GM12878 (cell line): Measurements from ENCODE around the gene RAB36. TPM values are rescaled to one million over a fixed set of nuclear protein-coding genes. Genes with fewer than 3 reads are reported as not detected.

Experiments
- CHD2 ChIP-seq: IDR thresholded peaks from 2 replicates; pipeline ENCODE4 v1.6.1; 2011; ENCODE audit warnings: low read depth, low read length, improper control_type of control experiment, borderline replicate concordance
- CHD4 ChIP-seq: fragments of 200-600 bp; sonication (generic); IDR thresholded peaks from 2 replicates; pipeline ENCODE4 v1.6.1; 2016; ENCODE audit warnings: mild to moderate bottlenecking
- CUX1 ChIP-seq: IDR thresholded peaks from 2 replicates; pipeline ENCODE4 v1.6.1; 2012; ENCODE audit warnings: improper control_type of control experiment, low read depth, low read length; ENCODE audit not compliant: insufficient replicate concordance
- ESRRA ChIP-seq: IDR thresholded peaks from 2 replicates; pipeline ENCODE4 v1.6.1; 2012; ENCODE audit warnings: mild to moderate bottlenecking, low read length, improper control_type of control experiment
- MTA3 ChIP-seq: IDR thresholded peaks from 2 replicates; pipeline ENCODE4 v1.6.1; 2012; ENCODE audit warnings: low read length, inconsistent platforms, borderline replicate concordance
- NFYB ChIP-seq: IDR thresholded peaks from 2 replicates; pipeline ENCODE4 v1.6.1; 2011; ENCODE audit warnings: low read depth, mild to moderate bottlenecking, low read length, improper control_type of control experiment, moderate library complexity; ENCODE audit not compliant: insufficient read depth
- SMAD5 ChIP-seq: IDR thresholded peaks from 2 replicates; pipeline ENCODE4 v1.6.1; 2016; ENCODE audit warnings: antibody characterized with exemption, low read depth
- SMARCA5 ChIP-seq: fragments of 450-650 bp; IDR thresholded peaks from 2 replicates; pipeline ENCODE4 v1.6.1; 2017; ENCODE audit warnings: mild to moderate bottlenecking
- TCF7 ChIP-seq: IDR thresholded peaks from 2 replicates; pipeline ENCODE4 v1.6.1; 2014; ENCODE audit warnings: antibody characterized with exemption, borderline replicate concordance
- WRNIP1 ChIP-seq: IDR thresholded peaks from 2 replicates; pipeline ENCODE4 v1.6.1; 2011; ENCODE audit warnings: low read depth, low read length, improper control_type of control experiment, borderline replicate concordance
- polyA plus RNA-seq, 11 experiments: library from polyadenylated mRNA; depleted of rRNA in 4 of 11; unstranded in 6 of 11; stranded (reverse) in 5 of 11; fragments of >200 nt; fragmentation: Nextera tagmentation in 4 of 11; fragmentation: Illumina TruSeq in 1 of 11; extraction: Ambion mirVana in 4 of 11; extraction: Trizol in 1 of 11; gene quantifications; 1 replicate in 1 of 11; 2 replicates in 10 of 11; pipeline versions ENCODE4 v1.2.1 to v1.2.3, GENCODE V29; 2011 to 2016; ENCODE audit warnings: inconsistent platforms in 2 of 11, missing spikeins in 2 of 11, low read depth in 1 of 11
- total RNA-seq, 4 experiments: library from RNA; depleted of rRNA in 3 of 4; stranded (reverse); fragments of >200 nt in 3 of 4; fragmentation: Illumina TruSeq in 1 of 4; extraction: Trizol in 1 of 4; gene quantifications; 2 replicates each; pipeline versions ENCODE4 v1.2.1 to v1.2.3, GENCODE V29; 2013 to 2021
- TF ChIP-seq, protein P1 (sequence below): IDR thresholded peaks from 2 replicates; pipeline ENCODE4 v1.6.1; 2011; ENCODE audit warnings: borderline replicate concordance, low read depth, mild to moderate bottlenecking, moderate library complexity, low read length; ENCODE audit not compliant: insufficient read depth, poor library complexity, severe bottlenecking
- TF ChIP-seq, protein P2 (sequence below): IDR thresholded peaks from 2 replicates; pipeline ENCODE4 v1.6.1; 2012; ENCODE audit warnings: mild to moderate bottlenecking, low read depth, low read length

The RAB36 gene
- total and polyA plus RNA-seq, 10 of the 15 experiments (the other 5 are each of a cell fraction or from before 2014, with no cell fraction given): 0.31 to 2.7 (median 1.1) TPM

GRCh38 chr22:23117891-23118646 lies 27.2 kb upstream of the RAB36 start (continued):
- TF ChIP-seq CHD2 (no peak), NFYB (no peak), CHD4 (no peak), CUX1 (no peak), TCF7 (no peak), MTA3 (no peak), SMARCA5 (no peak), SMAD5 (no peak), ESRRA (no peak), WRNIP1 (no peak)
- TF ChIP-seq, protein P1, sequence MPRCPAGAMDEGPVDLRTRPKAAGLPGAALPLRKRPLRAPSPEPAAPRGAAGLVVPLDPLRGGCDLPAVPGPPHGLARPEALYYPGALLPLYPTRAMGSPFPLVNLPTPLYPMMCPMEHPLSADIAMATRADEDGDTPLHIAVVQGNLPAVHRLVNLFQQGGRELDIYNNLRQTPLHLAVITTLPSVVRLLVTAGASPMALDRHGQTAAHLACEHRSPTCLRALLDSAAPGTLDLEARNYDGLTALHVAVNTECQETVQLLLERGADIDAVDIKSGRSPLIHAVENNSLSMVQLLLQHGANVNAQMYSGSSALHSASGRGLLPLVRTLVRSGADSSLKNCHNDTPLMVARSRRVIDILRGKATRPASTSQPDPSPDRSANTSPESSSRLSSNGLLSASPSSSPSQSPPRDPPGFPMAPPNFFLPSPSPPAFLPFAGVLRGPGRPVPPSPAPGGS: no peak
- TF ChIP-seq, protein P2, sequence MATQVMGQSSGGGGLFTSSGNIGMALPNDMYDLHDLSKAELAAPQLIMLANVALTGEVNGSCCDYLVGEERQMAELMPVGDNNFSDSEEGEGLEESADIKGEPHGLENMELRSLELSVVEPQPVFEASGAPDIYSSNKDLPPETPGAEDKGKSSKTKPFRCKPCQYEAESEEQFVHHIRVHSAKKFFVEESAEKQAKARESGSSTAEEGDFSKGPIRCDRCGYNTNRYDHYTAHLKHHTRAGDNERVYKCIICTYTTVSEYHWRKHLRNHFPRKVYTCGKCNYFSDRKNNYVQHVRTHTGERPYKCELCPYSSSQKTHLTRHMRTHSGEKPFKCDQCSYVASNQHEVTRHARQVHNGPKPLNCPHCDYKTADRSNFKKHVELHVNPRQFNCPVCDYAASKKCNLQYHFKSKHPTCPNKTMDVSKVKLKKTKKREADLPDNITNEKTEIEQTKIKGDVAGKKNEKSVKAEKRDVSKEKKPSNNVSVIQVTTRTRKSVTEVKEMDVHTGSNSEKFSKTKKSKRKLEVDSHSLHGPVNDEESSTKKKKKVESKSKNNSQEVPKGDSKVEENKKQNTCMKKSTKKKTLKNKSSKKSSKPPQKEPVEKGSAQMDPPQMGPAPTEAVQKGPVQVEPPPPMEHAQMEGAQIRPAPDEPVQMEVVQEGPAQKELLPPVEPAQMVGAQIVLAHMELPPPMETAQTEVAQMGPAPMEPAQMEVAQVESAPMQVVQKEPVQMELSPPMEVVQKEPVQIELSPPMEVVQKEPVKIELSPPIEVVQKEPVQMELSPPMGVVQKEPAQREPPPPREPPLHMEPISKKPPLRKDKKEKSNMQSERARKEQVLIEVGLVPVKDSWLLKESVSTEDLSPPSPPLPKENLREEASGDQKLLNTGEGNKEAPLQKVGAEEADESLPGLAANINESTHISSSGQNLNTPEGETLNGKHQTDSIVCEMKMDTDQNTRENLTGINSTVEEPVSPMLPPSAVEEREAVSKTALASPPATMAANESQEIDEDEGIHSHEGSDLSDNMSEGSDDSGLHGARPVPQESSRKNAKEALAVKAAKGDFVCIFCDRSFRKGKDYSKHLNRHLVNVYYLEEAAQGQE: no peak
